ENCODE data around the gene TDRD7.

GRCh38 chr9:97526895-97527575, 115.1 kb downstream of the TDRD7 start:
- no peak for TF ChIP-seq POLR2AphosphoS5 (IDR thresholded peaks at IDR 0.05; ENCODE audit: low read depth, low read length)
- TF ChIP-seq REST (IDR thresholded peaks at IDR 0.05; ENCODE audit: insufficient read depth in 1 of 2, low read depth in 2 of 2, low read length in 2 of 2): no peak
- no peak for TF ChIP-seq SIN3A (IDR thresholded peaks at IDR 0.05; ENCODE audit: borderline replicate concordance, insufficient read depth, low read length)
